Activated naive CD8-positive, alpha-beta T cell treated with anti-CD3 and anti-CD28 coated beads, Interleukin-2, amount 50 U/mL, for 24 hours (primary cell): Measurements from ENCODE around the gene TNFRSF17.
A peak's percentile ranks its signal among the peaks of the same experiment; 100 is the strongest.
"Not testable (repeated sequence)": the region's sequence is repeated elsewhere in the genome, so short reads cannot be mapped to it uniquely, and the experiment has no call there.

Experiments used
- ATAC-seq: fragments of 150-1000 bp; cut with Tn5 transposase; one replicate; pipeline ENCODE4 v1.10.0; 2021
- DNase-seq: peaks from one replicate; pipeline ENCODE4 v3.0.0; 2021
- H3K27ac Mint-ChIP-seq: one replicate; pipeline ENCODE4 v1.8.0; 2021; ENCODE audit warnings: mild to moderate bottlenecking, mixed read lengths
- H3K27me3 Mint-ChIP-seq: one replicate; pipeline ENCODE4 v1.8.0; 2021; ENCODE audit warnings: mixed read lengths
- H3K36me3 Mint-ChIP-seq: one replicate; pipeline ENCODE4 v1.8.0; 2021; ENCODE audit warnings: low read depth, mixed read lengths
- H3K4me1 Mint-ChIP-seq: one replicate; pipeline ENCODE4 v1.8.0; 2021; ENCODE audit warnings: mixed read lengths
- H3K4me3 Mint-ChIP-seq: one replicate; pipeline ENCODE4 v1.8.0; 2021; ENCODE audit warnings: mild to moderate bottlenecking, moderate library complexity, mixed read lengths
- H3K9me3 Mint-ChIP-seq: one replicate; pipeline ENCODE4 v1.8.0; 2021; ENCODE audit warnings: mixed read lengths

TNFRSF17 gene

DNA sequence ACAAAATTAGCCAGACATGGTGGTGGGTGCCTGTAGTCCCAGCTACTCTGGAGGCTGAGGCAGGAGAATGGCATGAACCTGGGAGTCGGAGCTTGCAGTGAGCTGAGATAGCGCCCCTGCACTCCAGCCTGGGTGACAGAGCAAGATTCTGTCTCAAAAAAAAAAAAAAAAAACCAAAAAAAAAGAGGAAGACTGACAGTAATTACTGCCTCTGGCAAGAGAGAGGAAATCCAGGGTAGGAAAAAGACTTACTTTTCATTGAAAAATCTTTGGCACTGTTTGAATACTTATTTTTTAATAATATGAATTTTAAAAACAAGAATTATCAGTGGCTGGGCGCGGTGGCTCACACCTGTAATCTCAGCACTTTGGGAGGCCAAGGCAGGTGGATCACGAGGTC is 2.6 kb upstream of the TNFRSF17 start:
- not testable (repeated sequence) for H3K9me3 Mint-ChIP-seq, H3K36me3 Mint-ChIP-seq, DNase-seq, H3K27me3 Mint-ChIP-seq, H3K4me1 Mint-ChIP-seq, H3K4me3 Mint-ChIP-seq, H3K27ac Mint-ChIP-seq, ATAC-seq

DNA sequence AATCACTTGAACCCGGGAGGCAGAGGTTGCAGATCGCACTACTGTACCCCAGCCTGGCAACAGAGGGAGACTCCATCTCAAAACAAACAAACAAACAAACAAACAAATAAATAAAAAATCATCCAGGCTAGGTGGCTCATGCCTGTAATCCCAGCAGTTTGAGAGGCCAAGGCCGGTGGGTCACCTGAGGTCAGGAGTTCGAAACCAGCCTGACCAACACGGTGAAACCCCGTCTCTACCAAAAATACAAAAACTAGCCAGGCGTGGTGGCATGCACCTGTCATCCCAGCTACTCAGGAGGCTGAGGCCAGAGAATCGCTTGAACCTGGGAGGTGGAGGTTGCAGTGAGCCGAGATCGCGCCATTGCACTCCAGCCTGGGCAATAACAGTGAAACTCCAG is 2.0 kb upstream of the TNFRSF17 start:
- H3K27ac Mint-ChIP-seq, H3K4me1 Mint-ChIP-seq, DNase-seq, H3K27me3 Mint-ChIP-seq, H3K4me3 Mint-ChIP-seq, ATAC-seq, H3K9me3 Mint-ChIP-seq, H3K36me3 Mint-ChIP-seq: not testable (repeated sequence)

DNA sequence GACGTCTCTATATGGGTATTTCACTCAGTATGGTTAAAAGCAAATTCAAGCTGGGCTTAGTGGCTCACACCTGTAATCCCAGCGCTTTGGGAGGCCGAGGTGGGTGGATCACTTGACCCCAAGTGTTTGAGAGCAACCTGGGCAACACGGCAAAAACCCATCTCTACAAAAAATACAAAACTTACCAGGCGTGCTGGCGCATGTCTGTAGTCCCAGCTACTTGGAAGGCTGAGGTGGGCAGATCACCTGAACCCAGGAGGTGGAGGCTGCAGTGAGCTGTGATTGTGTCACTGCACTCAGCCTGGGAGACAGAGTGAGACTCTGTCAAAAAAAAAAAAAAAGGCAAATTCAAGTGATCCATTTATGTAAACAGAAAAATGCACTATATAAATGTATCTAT is 1.3 kb upstream of the TNFRSF17 start:
- no peaks in the 10 kb centered on the region for H3K9me3 Mint-ChIP-seq
- no peak overlapping the region for H3K4me3 Mint-ChIP-seq
- ATAC-seq (no peak), DNase-seq (no peak)
- H3K4me1 Mint-ChIP-seq, result peaks cover 6% of the 10 kb centered on the region
- no peak overlapping the region for H3K27ac Mint-ChIP-seq
- no peaks in the 10 kb centered on the region for H3K36me3 Mint-ChIP-seq
- H3K27me3 Mint-ChIP-seq, result peaks cover 3% of the 10 kb centered on the region

DNA sequence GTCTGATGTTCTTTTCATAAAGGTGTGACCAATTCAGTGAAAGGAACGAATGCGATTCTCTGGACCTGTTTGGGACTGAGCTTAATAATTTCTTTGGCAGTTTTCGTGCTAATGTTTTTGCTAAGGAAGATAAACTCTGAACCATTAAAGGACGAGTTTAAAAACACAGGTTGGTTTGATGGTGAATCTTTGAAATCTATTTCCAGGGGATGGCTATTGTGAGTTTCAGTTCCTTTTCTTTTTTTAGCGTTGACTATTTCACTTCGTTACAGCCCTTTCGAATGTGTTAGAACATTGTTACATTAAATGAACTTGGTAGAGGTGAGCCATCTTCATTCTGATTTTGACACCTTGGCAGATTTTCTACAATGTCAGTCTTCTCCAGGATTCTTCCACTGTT is 1.2 kb downstream of the TNFRSF17 start:
- Mint-ChIP-seq H3K4me3 (no peak overlapping the region), H3K9me3 (no peaks in the 10 kb centered on the region), H3K4me1 (peaks cover 6% of the 10 kb centered on the region), H3K27me3 (peaks cover 3% of the 10 kb centered on the region), H3K36me3 (no peaks in the 10 kb centered on the region), H3K27ac (peak overlapping the region; percentile 54)
- ATAC-seq (no peak), DNase-seq (no peak)

DNA sequence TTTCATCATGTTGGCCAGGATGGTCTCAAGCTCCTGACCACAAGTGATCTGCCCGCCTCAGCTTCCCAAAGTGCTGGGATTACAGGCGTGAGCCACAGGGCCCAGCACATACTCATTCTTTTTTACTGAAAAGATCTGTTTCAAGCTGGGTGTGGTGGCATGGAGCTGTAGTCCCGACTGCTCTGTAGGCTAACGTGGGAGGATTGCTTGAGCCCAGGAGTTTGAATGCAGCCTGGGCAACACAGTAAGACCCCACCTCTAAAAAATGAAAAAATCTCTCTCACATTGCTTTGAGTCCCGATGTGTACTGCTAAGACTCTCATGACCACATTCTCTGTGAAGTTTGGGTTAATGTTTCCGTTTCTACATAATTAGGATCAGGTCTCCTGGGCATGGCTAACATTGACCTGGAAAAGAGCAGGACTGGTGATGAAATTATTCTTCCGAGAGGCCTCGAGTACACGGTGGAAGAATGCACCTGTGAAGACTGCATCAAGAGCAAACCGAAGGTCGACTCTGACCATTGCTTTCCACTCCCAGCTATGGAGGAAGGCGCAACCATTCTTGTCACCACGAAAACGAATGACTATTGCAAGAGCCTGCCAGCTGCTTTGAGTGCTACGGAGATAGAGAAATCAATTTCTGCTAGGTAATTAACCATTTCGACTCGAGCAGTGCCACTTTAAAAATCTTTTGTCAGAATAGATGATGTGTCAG is 2.3 kb downstream of the TNFRSF17 start:
- Mint-ChIP-seq H3K27ac (no peak overlapping the region), H3K9me3 (no peaks in the 10 kb centered on the region), H3K36me3 (no peaks in the 10 kb centered on the region), H3K4me3 (no peak overlapping the region), H3K27me3 (peaks cover 3% of the 10 kb centered on the region), H3K4me1 (peaks cover 6% of the 10 kb centered on the region)
- ATAC-seq, result no peak
- DNase-seq, result no peak

DNA sequence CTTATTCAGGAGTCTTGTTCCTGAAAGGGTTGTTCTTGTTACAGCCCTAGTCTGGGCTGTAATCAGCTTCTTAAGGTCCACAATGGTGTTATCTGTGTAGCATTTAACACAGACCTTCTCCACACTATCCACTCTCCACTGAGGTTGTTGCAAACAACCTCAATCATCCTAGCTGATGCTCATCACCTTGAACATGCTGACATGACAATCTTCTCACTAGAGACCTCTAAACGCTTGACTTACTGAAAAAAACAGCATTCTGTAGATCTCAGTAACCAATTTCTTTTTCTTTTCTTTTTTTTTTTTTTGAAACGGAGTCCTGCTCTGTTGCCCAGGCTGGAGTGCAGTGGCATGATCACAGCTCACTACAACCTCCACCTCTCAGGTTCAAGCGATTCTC is 3.6 kb downstream of the TNFRSF17 start:
- ATAC-seq (no peak), DNase-seq (no peak)
- Mint-ChIP-seq H3K4me1 (peaks cover 6% of the 10 kb centered on the region), H3K36me3 (no peaks in the 10 kb centered on the region), H3K27me3 (peaks cover 3% of the 10 kb centered on the region), H3K9me3 (no peaks in the 10 kb centered on the region), H3K4me3 (no peak overlapping the region), H3K27ac (no peak overlapping the region)

DNA sequence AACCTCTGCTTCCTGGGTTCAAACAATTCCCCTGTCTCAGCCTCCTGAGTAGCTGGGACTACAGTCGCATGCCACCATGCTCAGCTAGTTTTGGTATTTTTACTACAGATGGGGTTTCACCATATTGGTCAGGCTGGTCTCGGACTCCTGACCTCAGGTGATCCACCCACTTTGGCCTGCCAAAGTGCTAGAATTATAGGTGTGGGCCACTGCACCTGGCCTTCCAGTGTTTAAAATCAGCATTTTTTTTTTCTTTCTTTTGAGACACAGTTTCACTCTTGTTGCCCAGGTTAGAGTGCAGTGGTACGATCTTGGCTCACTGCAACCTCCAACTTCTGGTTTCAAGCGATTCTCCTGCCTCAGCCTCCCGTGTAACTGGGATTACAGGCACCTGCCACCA is 5.3 kb downstream of the TNFRSF17 start:
- not testable (repeated sequence) for H3K27ac Mint-ChIP-seq, H3K36me3 Mint-ChIP-seq, H3K9me3 Mint-ChIP-seq, H3K4me1 Mint-ChIP-seq, ATAC-seq, DNase-seq, H3K4me3 Mint-ChIP-seq, H3K27me3 Mint-ChIP-seq

DNA sequence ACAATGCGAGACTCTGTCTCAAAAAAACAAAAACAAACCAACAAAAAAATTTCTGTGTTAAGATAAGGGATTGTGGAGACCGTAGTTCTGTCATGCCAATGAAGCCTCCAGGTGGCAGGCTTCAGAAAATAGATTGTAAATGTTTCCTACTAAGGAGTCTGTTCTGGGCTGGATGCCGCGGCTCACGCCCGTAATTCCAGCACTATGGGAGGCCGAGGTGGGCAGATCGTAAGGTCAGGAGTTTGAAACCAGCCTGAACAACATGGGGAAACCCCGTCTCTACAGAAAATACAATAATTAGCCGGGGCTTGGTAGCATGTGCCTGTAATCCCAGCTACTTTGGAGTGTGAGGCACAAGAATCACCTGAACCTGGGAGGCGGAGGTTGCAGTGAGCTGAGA is 7.1 kb downstream of the TNFRSF17 start:
- ATAC-seq (no peak), DNase-seq (no peak)
- Mint-ChIP-seq H3K4me3 (no peak overlapping the region), H3K36me3 (no peaks in the 10 kb centered on the region), H3K9me3 (no peaks in the 10 kb centered on the region), H3K4me1 (peaks cover 17% of the 10 kb centered on the region), H3K27me3 (no peaks in the 10 kb centered on the region), H3K27ac (no peak overlapping the region)

DNA sequence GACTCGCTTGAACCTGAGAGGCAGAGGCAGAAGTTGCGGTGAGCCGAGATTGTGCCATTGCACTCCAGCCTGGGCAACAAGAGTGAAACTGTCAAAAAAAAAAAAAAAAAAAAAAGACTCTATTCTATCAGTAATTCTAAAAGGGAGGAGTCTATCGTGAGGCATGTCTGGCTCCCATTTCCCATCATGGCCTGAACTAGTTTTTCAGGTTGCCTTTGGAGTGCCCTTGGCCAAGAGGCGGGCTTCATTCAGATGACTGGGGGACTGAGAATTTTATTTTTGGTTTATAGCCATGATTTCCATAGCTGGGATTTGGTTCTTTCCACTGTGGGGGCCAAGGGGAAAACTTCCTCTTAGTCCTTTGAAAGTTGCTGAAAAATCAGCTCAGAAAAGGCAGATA is 8.1 kb downstream of the TNFRSF17 start:
- Mint-ChIP-seq H3K27ac (no peak overlapping the region), H3K9me3 (no peaks in the 10 kb centered on the region), H3K27me3 (no peaks in the 10 kb centered on the region), H3K4me1 (peaks cover 23% of the 10 kb centered on the region), H3K4me3 (no peak overlapping the region), H3K36me3 (no peaks in the 10 kb centered on the region)
- DNase-seq (no peak), ATAC-seq (no peak)

DNA sequence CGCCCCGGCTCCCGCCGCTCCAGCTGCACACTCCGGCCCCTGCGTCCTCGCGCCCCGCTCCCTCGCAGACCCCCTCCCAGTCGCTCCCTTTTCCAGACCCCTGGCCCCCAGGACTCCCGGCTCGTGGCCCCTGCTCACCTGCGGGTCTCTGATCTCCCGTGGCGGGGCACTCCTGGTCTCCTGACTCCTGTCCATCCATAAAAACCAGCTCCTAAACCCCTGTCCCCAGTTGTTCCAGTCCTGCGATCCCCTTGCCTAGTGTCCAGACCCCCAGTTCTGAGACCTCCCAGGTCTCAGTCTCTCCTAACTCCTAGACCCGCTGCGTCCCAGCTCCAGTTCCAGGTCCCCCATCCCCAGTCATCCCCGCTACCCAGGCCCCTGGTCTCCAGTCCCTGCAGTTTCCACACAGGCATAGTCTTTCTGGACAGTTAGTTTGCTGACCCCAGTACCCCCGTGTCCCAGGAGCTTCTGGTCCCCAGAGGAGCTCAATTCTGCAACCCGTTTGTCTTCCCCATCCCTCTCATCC is 11.9 kb downstream of the TNFRSF17 start:
- peak overlapping the region; percentile 97 for H3K4me3 Mint-ChIP-seq
- H3K27ac Mint-ChIP-seq, result peak overlapping the region; percentile 86
- ATAC-seq, result no peak
- H3K9me3 Mint-ChIP-seq, result no peaks in the 10 kb centered on the region
- H3K4me1 Mint-ChIP-seq, result peaks cover 45% of the 10 kb centered on the region
- H3K27me3 Mint-ChIP-seq, result no peaks in the 10 kb centered on the region
- H3K36me3 Mint-ChIP-seq, result no peaks in the 10 kb centered on the region
- no peak for DNase-seq

DNA sequence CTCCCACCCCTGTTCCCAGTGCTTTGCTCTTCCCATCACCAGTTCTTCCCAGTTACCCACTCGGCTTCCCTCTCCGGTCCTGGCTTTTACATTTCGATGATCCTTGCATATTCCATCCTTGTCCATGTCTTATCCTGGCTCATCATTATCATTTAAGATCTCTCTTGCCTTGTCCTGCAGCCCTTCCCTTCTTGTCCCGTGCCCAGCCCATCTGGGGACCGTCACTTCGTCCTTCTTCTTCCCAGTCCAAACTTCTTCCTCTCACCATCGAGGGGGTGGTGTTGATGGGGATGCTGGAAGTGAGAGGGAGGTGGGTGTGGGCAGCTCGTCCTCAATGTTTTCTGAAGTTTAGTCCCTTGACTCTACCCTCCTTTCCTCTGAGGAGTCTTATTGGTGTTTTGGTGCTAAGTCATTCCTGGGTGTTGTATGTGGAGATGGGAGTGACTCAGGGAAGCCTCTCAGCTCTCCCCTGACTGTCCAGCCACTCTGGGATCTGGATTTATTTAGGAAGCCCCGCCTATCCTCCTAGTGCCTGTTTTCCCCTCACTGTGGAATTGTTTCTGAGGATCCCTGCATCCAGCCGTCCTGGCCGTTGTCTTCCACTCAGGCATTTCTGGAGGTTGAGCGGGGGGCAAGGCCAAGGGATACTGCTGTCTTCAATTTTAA is 12.5 kb downstream of the TNFRSF17 start:
- peaks cover 45% of the 10 kb centered on the region for H3K4me1 Mint-ChIP-seq
- H3K4me3 Mint-ChIP-seq, result peak overlapping the region; percentile 97
- no peaks in the 10 kb centered on the region for H3K27me3 Mint-ChIP-seq
- DNase-seq (no peak), ATAC-seq (no peak)
- H3K9me3 Mint-ChIP-seq, result no peaks in the 10 kb centered on the region
- peak overlapping the region; percentile 86 for H3K27ac Mint-ChIP-seq
- no peaks in the 10 kb centered on the region for H3K36me3 Mint-ChIP-seq

DNA sequence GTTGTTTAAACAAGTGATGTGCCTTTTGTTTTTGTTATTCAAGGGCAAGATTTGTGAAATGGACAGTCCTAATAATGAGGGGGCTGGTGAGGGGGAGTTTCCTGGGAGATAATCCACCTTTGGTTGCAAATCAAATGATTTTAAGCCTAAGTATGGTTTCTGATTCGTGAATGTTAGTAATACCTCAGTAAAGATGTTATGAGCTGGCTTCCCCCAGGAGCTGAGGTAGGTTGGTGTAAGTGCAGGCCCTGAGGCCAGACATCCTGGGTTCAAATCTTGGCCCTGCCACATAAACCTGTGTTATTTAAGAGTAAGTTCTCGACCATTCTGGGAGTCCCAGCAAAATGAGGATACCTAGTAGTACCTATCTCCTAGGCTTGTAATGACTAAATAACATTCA is 13.1 kb downstream of the TNFRSF17 start:
- H3K27ac Mint-ChIP-seq, result peak overlapping the region; percentile 86
- peaks cover 45% of the 10 kb centered on the region for H3K4me1 Mint-ChIP-seq
- H3K36me3 Mint-ChIP-seq, result no peaks in the 10 kb centered on the region
- H3K27me3 Mint-ChIP-seq, result no peaks in the 10 kb centered on the region
- DNase-seq (no peak), ATAC-seq (no peak)
- peak overlapping the region; percentile 97 for H3K4me3 Mint-ChIP-seq
- no peaks in the 10 kb centered on the region for H3K9me3 Mint-ChIP-seq

DNA sequence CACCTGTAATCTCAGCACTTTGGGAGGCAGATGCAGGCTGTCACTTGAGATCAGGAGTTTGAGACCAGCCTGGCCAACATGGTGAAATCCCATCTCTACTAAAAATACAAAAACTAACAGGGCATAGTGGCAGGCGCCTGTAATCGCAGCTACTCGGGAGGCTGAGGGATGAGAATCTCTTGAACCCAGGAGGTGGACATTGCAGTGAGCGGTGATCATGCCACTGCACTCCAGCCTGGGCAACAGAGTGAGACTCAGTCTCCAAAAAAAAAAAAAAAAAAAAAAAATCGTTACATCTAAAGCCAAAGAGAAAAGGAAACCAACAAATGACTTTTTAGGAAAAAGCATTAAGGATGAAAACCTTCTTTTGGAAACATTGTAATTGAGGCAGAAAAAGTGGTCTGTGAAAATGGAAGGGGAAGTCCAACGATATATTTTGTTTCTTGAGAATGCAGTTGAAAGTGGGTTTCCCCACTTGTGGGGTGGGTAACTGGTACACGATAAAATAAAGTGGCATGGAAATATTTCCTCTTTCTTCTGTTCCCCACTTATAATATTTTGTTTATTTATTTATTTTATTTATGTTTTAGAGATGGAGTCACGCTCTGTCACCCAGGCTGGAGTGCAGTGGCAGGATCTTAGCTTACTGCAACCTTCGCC is 14.1 kb downstream of the TNFRSF17 start:
- Mint-ChIP-seq H3K27ac (no peak overlapping the region), H3K36me3 (no peaks in the 10 kb centered on the region), H3K27me3 (no peaks in the 10 kb centered on the region), H3K4me3 (no peak overlapping the region), H3K9me3 (no peaks in the 10 kb centered on the region), H3K4me1 (peaks cover 45% of the 10 kb centered on the region)
- ATAC-seq (no peak), DNase-seq (no peak)

DNA sequence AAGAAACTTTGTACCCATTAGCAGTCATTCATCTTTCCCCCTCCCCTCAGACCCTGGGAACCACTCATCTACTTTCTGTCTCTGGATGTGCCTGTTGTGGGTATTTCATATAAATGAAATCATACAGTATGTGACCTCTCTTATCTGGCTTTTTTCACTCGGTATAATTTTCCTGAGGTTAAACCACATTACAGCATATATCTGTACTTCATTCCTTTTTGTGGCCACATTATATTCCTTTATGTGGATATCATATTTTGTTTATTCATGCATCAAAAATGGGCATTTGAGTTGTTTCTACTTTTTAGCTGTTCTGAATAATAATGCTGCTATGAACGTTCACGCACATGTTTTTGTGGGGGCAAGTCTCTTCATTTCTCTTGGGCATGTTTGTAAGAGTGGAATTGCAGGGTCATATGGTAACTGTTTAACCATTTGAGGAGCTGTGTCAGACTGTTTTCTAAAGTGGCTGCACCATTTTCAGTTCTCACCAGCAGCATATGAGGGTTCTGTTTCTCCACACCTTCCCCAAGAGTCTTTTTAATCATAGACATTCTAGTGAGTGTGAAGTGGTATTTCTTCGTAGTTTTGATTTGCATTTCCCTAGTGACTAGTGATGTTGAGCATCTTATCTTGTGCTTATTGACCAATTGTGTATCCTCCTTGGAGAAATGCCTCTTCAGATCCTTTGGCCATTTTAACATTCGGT is 15.3 kb downstream of the TNFRSF17 start:
- H3K4me1 Mint-ChIP-seq, result peaks cover 45% of the 10 kb centered on the region

More for the DNA sequence above, 15.3 kb downstream of the TNFRSF17 start:
- Mint-ChIP-seq H3K36me3 (no peaks in the 10 kb centered on the region), H3K9me3 (no peaks in the 10 kb centered on the region), H3K4me3 (no peak overlapping the region), H3K27me3 (no peaks in the 10 kb centered on the region), H3K27ac (peak overlapping the region; percentile 38)
- ATAC-seq (no peak), DNase-seq (no peak)
